Stimulated activated CD8-positive, alpha-beta memory T cell treated with anti-CD3 and anti-CD28 coated beads, Interleukin-12 subunit alpha, Interleukin-12 subunit beta, amount 100 ng/mL, for 1 hour (primary cell): ENCODE measurements around the gene CLEC4G.
"Not testable (repeated sequence)": the region's sequence is repeated elsewhere in the genome, so short reads cannot be mapped to it uniquely, and the experiment has no call there.

Experiments
- DNase-seq: peaks from one replicate; pipeline ENCODE4 v3.0.0-alpha.2; 2020; ENCODE audit warnings: low read depth

Gene CLEC4G

DNA sequence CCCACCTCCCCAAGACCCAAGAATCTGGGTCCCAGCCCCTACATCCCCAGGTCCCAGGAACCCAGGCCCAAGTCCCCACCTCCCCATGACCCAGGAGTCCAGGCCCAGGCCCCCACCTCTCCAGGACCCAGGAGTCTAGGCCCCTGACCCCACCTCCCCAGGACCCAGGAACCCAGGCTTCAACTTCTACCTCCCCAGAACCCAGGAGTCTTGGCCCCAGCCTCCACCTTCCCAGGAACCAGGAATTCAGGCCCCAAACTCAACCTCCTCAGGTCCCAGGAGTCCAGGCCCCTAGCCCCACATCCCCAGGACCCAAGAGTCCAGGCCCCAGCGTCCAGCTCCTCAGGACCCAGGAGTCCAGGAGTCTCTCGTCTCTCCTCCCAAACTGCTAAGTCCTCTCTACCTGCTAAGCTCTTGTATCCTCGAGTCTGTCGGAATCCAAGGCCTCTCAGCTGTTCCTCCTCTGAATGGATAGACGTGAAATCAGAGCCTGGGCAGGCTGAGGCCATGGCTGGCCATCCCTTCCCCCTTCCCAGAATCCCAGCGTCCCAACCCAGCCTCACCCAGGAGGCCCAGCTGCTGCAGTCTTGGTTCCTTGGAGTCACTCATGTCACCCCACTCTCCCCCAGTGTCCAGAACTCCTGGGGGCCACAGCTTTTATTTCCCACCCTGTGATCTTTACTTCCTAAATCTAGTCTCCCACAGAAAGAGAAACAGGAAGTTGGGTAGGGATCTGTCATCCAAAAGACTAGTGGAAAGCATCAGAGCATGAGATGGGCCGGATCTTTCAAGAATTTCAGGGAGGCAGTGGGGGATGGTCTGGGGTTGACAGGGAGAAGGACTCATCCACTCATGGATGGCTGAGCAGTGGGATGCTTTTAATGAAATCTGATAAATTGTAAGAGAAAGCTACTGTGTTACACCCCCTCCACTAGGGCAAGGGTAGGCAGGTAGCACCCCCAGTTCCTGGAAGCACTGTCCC, 15.3 kb upstream of the CLEC4G start, which contains the start of gene CD209:
TSS of gene CD209 (minus strand) at position 632 of the 982 bp plus-strand sequence. CDS start at position 609, 23 bp downstream.
- no peak for DNase-seq

DNA sequence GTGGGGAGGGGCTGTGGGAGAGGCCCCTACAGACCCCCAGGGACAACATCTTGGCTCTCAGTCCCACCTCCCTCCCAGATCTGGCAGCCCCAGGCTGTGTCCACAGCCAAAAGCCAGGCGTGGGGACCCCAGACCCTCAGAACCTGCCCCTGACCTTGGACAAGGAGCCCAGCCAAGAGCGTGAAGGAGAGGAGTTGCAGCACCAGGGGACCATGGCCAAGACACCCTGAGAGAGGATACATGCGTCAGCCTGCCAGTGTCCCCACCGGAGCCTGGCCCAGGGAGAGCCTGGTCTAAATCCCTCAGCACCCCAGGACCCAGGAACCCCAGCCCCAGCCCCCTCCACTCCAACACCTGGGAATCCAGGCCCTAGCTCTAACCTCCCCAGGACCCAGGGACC, 14.4 kb upstream of the CLEC4G start:
- DNase-seq: not testable (repeated sequence)

DNA sequence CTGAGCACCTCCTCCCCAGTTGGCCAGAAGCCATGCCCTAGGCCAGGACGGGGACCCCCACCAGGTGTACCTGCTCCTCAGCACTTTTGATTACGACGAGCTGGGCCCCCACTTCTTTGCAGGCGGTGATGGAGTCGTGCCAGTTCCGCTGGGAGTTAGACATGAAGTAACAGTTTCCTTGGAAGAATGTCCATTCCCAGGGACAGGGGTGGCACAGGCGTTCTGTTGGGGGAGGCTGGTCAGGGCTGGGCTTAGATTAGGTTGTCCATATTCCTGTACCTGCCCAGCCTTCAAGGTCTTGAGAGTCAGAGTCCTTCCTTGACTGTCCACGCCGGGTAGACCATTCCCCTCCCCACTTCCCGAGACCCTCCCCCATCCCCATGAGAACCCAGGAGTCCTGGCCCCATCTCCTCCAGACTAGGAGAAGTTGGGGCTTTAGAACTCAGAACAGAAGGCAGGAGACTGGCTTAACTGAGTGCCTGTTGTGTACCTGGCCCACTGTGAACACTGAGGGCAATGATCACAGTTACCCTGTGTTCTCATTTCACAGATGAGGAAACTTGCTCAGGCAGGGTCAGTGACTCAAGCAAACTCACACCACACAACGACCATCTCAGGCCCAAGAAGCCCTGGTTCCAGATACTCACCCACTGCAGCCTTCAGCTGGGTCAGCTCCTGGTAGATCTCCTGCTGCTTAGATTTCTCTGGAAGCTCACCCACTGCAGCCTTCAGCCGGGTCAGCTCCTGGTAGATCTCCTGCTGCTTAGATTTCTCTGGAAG, 13.2 kb upstream of the CLEC4G start:
- no peak for DNase-seq

DNA sequence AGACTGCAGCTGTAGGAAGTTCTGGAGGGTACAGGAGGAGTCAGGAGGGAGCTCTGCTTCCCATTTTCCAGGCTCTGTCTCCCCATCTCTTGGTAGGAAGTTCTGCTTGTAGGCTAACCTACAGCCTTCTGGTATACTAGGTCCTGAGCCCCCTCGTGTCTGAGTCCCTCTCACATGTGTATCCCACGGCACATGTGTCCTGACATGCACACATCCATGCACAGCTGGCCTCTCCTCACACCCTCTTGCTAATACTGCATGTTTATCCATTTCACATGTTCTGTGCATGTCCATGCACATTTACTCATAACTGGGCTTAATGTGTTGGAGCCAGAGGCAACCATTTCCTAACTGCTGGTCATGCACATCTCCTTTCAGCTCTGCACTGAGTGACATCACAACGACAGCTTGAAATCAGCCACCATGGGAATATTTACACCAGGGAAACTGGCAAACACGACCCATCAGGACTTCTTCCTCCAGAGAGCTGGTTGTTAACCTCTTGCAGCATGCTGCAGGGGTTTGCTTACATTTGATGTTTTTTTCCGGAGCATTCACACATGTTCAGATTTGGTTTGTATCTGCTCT, 12.4 kb upstream of the CLEC4G start:
- DNase-seq: no peak

DNA sequence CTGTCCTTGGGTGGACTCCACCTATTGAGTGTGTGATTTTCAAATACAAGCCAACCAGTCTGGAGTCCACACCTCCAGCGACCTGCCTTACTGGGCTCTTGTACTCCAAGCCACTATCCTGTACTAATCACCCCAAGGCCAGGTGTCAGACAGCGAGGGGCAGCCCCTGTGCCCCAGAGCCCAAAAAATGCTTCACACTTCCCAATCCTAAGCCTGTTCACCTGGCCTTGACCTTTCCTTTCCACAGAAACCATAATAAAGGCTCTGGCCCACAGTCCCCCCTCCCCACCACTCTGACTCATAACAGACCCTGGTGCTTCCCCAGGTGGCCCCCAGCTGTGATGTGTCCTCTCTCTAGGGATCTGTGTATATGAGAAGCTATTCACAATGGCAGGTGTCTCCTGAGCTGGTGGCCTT, 11.5 kb upstream of the CLEC4G start:
- DNase-seq: no peak

DNA sequence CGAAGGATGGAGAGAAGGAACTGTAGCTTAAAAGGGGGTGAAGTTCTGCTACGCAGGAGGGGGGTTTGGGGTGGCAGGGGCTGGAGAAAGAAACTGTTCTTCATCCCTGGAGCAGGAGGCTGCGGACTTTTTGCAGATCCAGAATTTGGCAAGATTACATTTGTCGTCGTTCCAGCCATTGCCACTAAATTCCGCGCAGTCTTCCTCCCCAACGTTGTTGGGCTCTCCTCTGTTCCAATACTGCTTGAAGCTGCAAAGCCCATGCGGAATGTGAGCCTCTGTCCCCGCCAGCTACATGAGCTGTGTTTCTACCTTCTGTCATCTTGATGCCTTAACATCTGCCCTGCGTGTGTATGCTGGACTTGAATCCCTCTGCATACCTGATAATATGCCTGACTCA, 11.1 kb upstream of the CLEC4G start:
- DNase-seq: no peak

DNA sequence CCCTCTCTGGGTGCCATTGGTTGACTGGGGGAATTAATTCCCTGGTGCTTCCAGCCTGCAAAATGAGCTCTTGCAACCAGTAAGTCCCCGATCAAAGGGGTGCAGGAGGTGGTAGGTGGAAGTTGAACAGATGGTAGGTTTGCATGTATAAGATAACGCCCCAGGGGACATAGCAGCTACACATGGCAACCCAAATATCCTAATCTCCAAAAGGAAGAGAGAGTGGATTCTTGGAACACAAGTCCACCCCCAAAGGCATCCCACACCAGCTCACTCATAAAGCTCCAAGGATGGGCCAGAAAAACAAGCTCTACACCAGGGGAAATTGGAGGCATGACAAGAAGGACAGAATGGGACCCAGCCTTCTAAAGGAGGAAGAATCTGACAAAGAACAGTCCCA, 10.7 kb upstream of the CLEC4G start:
- DNase-seq: no peak

DNA sequence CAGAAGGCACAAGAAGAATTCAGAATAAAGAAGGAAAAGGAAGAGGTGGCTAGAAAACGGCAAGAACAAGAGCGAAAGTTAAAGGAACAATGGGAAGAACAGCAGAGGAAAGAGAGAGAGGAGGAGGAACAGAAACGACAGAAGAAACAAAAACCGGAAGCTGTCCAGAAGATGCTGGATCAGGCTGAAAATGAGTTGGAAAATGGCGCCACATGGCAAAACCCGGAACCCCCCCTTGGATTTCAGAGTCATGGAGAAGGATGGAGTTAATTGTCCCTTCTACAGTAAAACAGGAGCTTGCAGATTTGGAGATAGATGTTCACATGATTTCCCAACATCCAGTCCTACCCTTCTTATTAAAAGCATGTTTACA, 8.8 kb upstream of the CLEC4G start:
- no peak for DNase-seq

DNA sequence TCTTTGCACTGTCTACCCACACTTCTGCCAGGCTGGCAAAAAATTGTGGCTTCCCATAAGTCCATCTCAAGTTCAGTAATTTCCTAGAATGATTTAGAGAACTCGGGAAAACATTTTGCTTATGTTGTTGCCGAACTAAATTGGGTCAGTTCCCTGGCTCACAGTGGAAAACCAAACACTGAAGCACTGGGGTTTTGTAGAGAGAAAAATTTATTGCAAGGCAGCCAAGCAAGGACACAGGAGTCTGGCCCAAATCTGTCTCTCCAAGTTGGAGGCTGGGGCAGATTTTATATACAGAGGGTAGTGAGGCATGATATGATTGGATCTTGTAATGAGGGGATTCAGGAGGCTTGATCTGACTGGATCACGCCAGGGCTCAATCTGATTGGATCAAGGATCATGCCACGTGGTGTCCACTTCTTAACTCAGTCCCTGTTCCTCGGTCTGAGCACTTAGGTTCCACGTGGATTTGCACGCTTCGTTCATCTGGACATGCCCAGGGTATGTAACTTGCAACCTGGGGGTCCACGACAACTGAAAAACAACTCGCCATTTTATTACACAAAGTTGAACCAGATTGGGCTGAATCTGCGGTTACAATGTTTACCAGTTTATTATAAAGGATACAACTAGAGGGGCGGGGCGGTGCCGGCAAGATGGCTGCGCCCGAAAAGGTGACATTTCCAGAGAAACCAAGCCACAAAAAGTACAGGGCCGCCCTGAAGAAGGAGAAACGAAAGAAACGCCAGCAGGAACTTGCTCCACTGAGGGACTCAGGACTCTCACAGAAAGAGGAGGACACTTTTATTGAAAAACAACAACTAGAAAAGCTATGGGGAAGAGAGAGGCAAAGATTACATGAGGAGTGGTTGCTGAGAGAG, 8.1 kb upstream of the CLEC4G start:
- no peak for DNase-seq

DNA sequence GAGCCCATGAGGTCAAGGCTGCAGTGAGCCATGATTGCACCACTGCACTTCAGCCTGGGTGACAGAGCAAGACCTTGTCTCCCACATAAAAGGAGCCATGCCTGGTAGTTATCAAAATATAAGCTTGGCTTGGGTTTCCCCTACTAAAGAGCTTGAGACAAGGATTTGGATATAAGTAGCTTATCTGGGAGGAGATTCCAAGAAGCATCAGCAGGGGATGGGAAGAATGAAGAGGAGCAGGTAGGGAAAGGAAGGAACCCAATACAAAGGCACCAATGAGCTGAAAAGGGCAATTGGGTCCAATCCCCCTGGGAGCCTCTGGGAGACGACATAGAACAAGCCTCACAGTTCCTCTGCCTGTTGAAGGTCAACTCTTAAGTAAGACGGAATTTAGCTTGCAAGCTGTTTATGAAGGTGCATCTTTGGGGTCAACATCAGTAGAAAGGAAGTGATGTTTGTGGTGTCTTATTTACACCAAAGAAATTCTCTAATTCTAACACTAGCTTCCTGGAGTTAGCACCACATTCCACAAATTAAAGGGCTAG, 7.4 kb upstream of the CLEC4G start:
- no peak for DNase-seq

DNA sequence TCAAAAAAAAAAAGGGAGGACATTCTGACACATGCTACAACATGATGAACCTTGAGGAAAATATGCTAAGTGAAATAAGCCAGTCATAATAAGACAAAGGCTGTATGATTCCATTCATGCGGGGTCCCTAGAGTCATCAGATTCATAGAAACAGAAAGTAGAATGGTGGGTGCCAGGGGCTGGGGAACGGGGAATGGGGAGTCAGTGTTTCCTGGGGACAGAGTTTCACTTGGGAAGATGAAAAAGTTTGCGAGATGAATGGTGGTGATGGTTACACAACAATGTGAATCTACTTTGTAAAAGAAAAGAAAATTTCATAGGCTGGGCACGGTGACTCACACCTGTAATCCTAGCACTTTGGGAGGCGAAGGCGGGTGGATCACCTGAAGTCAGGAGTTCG, 6.1 kb upstream of the CLEC4G start:
- no peak for DNase-seq

DNA sequence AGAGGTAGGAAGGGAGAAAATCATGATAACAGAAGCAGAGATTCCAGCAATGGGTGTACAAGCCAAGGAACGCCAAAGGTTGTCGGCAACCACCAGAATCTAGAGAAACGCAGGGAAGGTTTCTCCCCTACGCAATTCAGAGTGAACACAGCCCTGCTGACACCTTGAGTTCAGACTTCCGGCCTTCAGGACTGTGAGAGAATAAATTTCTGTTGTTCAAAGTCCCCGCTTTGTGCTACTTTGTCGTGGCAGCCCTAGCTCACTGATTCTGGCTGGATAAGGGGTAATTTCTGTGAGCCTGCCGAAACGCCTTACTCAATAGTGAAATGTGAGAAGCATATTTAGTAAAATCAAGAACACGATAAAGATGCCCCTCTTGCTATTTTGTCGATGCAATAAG, 5.3 kb upstream of the CLEC4G start:
- DNase-seq: no peak

DNA sequence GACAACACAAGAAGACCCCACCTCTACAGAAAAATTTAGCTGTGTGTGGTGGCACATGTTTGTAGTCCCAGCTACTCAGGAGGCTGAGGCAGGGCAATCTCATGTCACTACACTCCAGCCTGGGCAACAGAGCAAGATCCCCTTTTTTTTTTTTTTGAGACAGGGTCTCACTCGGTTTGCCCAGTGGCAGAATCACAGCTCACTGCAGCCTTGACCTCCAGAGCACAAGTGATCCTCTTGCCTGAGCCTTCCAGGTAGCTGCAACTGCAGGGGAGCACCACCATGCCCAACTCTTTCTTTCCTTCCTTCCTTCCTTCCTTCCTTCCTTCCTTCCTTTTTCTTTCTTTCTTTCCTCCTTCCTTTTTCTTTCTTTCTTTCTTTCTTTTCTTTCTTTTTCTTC, 4.2 kb upstream of the CLEC4G start:
- DNase-seq: no peak

DNA sequence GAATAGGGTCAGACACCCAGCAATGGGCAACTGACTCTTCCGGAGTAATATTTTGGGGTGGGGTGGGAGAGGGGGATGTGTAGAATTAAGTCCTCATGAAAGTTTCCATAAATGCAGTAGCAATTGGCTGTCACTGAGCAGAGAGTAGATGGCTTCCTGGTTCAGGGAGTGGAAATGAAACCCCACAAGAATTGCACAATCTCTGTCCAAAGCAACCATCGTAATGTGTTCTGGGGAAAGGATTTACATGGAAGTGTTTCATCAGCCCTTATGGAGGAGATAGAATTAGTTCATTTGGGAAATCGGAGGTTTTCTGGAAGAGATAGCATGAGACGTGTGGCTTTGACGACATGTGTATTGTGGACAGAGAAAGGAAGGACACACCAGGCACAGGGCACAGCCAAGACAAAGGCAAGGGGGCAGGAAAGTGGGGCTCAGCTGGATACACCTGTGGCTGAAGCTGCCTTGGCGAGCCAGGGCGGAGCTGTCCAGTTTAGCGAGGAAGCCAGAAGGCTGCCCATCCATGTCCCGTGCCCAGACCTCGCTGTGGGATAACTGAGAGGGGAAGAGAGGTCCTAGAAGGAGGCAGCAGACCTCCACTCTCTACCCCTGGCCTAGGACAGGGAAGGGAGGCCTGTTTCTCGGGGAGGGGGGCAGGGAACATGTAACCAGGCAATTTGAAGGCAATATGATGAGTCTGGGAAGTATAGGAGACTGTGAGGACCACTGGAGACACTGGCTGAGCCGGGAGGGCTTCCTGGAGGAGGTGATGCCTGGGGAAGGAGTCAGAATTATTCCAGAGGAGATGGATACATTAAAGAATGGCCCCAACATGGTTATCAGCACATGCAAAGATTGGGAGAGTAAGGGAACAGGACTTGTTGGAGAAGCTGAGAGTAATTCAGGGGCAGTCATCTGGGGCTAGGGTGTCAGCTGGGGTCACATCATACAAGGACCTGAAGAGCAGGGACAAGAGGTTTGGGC, 2.6 kb upstream of the CLEC4G start:
- no peak for DNase-seq

DNA sequence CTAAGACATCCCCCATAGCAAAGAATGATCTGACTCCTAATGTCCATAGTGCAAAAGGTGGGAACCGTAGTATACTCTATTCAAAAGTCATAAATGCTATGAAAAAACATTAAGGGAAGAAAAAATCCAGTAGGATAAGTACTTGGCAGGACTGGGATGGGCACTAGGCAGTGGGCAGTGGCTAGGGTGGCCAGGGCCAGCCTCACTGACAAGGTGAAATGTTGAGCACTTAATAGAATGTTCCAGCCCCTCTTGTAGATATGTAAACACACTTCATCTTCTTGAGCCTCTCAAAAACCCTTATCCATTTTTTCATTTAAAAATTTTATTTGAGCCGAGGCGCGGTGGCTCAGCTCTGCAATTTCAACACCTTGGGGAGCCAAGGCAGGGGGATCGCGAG, 1.5 kb upstream of the CLEC4G start:
- no peak for DNase-seq

DNA sequence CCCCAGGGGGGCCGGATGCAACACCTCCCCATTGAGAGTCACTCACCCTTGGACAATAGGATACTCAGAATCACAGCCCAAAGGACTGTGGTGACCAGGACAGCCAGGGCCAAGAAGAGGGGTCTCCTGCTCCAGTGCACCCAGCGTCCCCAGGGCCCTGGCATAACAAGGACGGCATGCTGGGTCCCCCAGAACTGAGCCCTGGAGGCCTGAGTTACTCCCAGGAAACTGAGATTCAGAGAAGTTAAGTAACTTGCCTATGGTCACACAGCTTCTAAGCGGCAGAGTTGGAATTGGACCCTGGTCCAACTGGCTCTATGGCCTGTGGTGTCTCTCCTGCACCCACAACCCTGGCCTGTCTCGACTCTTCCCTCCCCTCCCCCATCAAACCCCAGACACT, 295 bp downstream of the CLEC4G start:
- DNase-seq: no peak

DNA sequence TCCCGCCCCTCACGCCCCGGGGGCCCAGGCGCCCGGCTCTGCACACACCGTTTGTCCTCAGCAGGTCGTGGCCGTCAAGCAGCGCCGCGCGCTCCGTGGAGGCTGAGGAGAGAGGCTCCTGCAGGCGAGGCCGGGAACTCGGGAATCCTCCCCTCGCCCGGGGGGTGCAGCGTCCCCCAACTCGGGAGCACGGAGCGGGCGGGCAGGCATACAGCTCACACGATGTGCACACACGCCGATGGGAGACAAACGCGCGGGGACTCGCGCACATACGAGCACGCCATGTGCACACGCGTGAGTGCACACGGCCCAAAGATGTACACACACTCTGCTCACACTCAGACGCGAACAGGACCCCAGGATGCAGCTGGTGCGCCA, 703 bp downstream of the CLEC4G start:
- DNase-seq: no peak

DNA sequence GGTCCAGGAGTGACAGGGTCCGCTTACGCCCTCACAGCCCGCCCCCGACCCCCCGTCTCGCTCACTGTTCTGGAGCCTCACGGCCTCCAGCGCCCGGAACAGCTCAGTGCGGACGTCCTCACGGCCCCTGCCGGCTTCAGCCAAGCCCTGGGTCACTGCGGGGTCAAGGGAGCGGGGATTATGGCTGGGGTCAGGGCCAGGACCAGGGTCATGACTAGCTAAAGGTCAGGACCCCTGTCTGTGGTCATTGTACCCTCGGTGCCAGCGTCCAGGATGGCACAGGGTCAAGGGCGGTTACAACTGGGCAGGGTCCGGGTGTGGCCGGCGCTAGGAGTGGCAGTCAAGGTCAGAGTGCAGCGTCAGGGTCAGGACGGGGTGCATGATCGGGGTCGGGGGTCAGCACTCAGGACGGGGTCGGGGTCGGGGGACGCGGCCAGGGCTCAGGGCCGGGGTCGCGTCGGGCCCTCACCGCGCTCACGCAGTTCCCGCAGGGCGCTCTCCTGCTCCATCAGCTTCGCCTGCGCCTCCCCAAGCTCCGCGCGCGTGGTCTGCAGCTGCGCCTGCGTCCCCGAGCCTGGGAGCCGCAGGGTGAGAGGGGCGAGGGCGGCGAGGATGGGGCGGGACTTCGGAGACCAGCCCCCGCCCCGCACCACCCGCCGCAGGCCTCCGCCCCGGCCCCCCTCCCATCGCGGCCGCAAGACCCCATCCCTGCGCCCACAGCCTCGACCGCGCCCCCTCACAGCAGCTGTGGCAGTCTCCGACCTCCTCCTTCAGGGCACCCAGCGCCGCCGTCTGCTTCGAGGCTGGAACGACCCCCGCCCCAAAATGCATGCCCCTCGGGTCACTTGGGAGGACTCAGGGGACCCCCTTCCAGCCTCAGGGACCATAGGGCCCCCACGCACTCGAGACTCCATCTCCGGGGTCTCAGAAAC, 1.4 kb downstream of the CLEC4G start:
- no peak for DNase-seq

DNA sequence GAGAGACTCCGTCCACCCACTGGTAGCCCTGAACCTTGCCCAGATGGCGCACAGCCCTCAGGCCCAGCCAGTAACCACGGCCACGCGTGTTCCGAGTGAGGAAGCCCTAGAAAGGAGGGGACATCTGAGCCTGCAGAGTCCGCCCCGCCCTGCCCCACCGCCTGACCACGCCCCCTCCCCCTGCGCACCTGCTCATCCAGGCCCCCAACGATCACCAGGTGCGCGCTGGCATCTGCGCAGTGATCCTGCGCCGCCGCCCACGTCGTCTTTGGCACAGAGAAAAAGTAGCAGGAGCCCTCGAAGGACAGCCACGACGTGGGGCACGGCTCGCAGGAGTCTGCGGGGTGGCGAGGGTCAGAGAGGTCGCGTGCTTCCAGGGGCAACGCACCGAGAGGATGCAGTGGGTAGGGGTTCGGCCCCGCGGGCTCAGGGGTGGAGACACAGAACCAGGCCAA, 2.1 kb downstream of the CLEC4G start:
- no peak for DNase-seq
